WTC11 (cell line): ENCODE measurements around the gene KHDC4. TPM values are rescaled to one million over a fixed set of nuclear protein-coding genes. Genes with fewer than 3 reads are reported as not detected.

Experiments used
- ATAC-seq: fragments of 200-7000 bp; cut with Tn5 transposase; 2 replicates; pipeline ENCODE4 v1.10.0; 2021; ENCODE audit warnings: mild to moderate bottlenecking, moderate library complexity
- CTCF ChIA-PET: fragments of 300-600 bp; sonication (Branson Sonifier 250); formaldehyde crosslinking; loops from one replicate; lab custom pipeline; 2021; ENCODE audit warnings: antibody characterized with exemption; lab: Charles Lee
- POLR2A ChIA-PET: fragments of 350-600 bp; sonication (Branson Sonifier 250); formaldehyde crosslinking; loops from one replicate; lab custom pipeline; 2021; ENCODE audit warnings: antibody characterized with exemption; lab: Charles Lee
- DNase-seq: peaks from one replicate; pipeline ENCODE4 v3.0.0; 2021; ENCODE audit warnings: low spot score
- H3K27ac Mint-ChIP-seq: 2 replicates; pipeline ENCODE4 v1.8.0; 2021; ENCODE audit warnings: mixed read lengths
- H3K27me3 Mint-ChIP-seq: 2 replicates; pipeline ENCODE4 v1.8.0; 2021; ENCODE audit warnings: low read depth, mild to moderate bottlenecking, moderate library complexity, mixed read lengths
- H3K36me3 Mint-ChIP-seq: 2 replicates; pipeline ENCODE4 v1.8.0; 2021; ENCODE audit warnings: mixed read lengths
- H3K4me1 Mint-ChIP-seq: 2 replicates; pipeline ENCODE4 v1.8.0; 2022; ENCODE audit warnings: mixed read lengths
- H3K4me3 Mint-ChIP-seq: 2 replicates; pipeline ENCODE4 v1.8.0; 2021; ENCODE audit warnings: mild to moderate bottlenecking, moderate library complexity, mixed read lengths
- H3K9me3 Mint-ChIP-seq: 2 replicates; pipeline ENCODE4 v1.8.0; 2021; ENCODE audit warnings: mixed read lengths
- ATF1 ChIP-seq: sonication (generic); formaldehyde crosslinking; IDR thresholded peaks from 2 replicates; pipeline ENCODE4 v1.8.1; 2023; ENCODE audit warnings: mild to moderate bottlenecking, moderate library complexity, missing genetic modification reagents
- ATF6 ChIP-seq: sonication (generic); formaldehyde crosslinking; IDR thresholded peaks from 2 replicates; pipeline ENCODE4 v1.8.1; 2023; ENCODE audit warnings: mild to moderate bottlenecking, missing genetic modification reagents
- CBFB ChIP-seq: sonication (generic); formaldehyde crosslinking; IDR thresholded peaks from 2 replicates; pipeline ENCODE4 v1.8.1; 2022; ENCODE audit warnings: mild to moderate bottlenecking, low read depth, missing genetic modification reagents
- CDX4 ChIP-seq: fragments of 250-450 bp; sonication (Bioruptor Pico); IDR thresholded peaks from 2 replicates; pipeline ENCODE4 v1.9.0; 2021; ENCODE audit warnings: moderate library complexity, mild to moderate bottlenecking, inconsistent platforms, borderline replicate concordance
- CREB1 ChIP-seq: sonication (generic); formaldehyde crosslinking; IDR thresholded peaks from 2 replicates; pipeline ENCODE4 v1.8.0; 2023; ENCODE audit warnings: mild to moderate bottlenecking, missing genetic modification reagents
- E2F1 ChIP-seq: sonication (generic); formaldehyde crosslinking; IDR thresholded peaks from 2 replicates; pipeline ENCODE4 v1.8.0; 2022; ENCODE audit warnings: mild to moderate bottlenecking, missing genetic modification reagents
- ETV6 ChIP-seq: sonication (generic); formaldehyde crosslinking; IDR thresholded peaks from 2 replicates; pipeline ENCODE4 v1.8.1; 2022; ENCODE audit warnings: mild to moderate bottlenecking, missing genetic modification reagents
- FOXK1 ChIP-seq: sonication (generic); formaldehyde crosslinking; IDR thresholded peaks from 2 replicates; pipeline ENCODE4 v1.8.0; 2022; ENCODE audit warnings: mild to moderate bottlenecking, moderate library complexity, missing genetic modification reagents
- GTF2I ChIP-seq: fragments of 250-450 bp; sonication (Bioruptor Pico); conservative IDR thresholded peaks from 2 replicates; pipeline ENCODE4 v1.4.0; 2021; ENCODE audit warnings: mild to moderate bottlenecking
- JAZF1 ChIP-seq: fragments of 250-450 bp; sonication (Bioruptor Pico); IDR thresholded peaks from 2 replicates; pipeline ENCODE4 v1.9.0; 2021; ENCODE audit warnings: moderate library complexity, mild to moderate bottlenecking, inconsistent platforms
- JUN ChIP-seq: sonication (generic); formaldehyde crosslinking; IDR thresholded peaks from 2 replicates; pipeline ENCODE4 v1.8.0; 2023; ENCODE audit warnings: mild to moderate bottlenecking, missing genetic modification reagents
- NFE2L1 ChIP-seq: sonication (generic); formaldehyde crosslinking; IDR thresholded peaks from 2 replicates; pipeline ENCODE4 v1.8.1; 2023; ENCODE audit warnings: missing genetic modification reagents
- NFYB ChIP-seq: sonication (generic); formaldehyde crosslinking; conservative IDR thresholded peaks from 2 replicates; pipeline ENCODE4 v1.8.0; 2022; ENCODE audit warnings: low read depth, missing genetic modification reagents
- NR1H2 ChIP-seq: sonication (generic); formaldehyde crosslinking; IDR thresholded peaks from 2 replicates; pipeline ENCODE4 v1.9.0; 2021; ENCODE audit warnings: mild to moderate bottlenecking, moderate library complexity, missing genetic modification reagents
- NR2C2 ChIP-seq: sonication (generic); formaldehyde crosslinking; IDR thresholded peaks from 2 replicates; pipeline ENCODE4 v1.8.0; 2022; ENCODE audit warnings: mild to moderate bottlenecking, missing genetic modification reagents
- NR3C1 ChIP-seq: sonication (generic); formaldehyde crosslinking; conservative IDR thresholded peaks from 2 replicates; pipeline ENCODE4 v1.8.1; 2023; ENCODE audit warnings: low read depth, mild to moderate bottlenecking, missing genetic modification reagents
- PRDM15 ChIP-seq: sonication (generic); formaldehyde crosslinking; IDR thresholded peaks from 2 replicates; pipeline ENCODE4 v1.8.0; 2022; ENCODE audit warnings: missing genetic modification reagents
- PREB ChIP-seq: sonication (generic); formaldehyde crosslinking; IDR thresholded peaks from 2 replicates; pipeline ENCODE4 v1.8.1; 2022; ENCODE audit warnings: mild to moderate bottlenecking, missing genetic modification reagents, moderate library complexity, borderline replicate concordance
- SMAD3 ChIP-seq: sonication (generic); formaldehyde crosslinking; IDR thresholded peaks from 2 replicates; pipeline ENCODE4 v1.8.0; 2022; ENCODE audit warnings: missing genetic modification reagents, mild to moderate bottlenecking, borderline replicate concordance
- SOX15 ChIP-seq: fragments of 250-450 bp; sonication (Bioruptor Pico); IDR thresholded peaks from 2 replicates; pipeline ENCODE4 v1.9.0; 2021; ENCODE audit warnings: mild to moderate bottlenecking
- TP53 ChIP-seq: sonication (generic); formaldehyde crosslinking; IDR thresholded peaks from 2 replicates; pipeline ENCODE4 v1.8.1; 2023; ENCODE audit warnings: mild to moderate bottlenecking, missing genetic modification reagents
- USF1 ChIP-seq: sonication (generic); formaldehyde crosslinking; IDR thresholded peaks from 2 replicates; pipeline ENCODE4 v1.8.0; 2022; ENCODE audit warnings: mild to moderate bottlenecking, missing genetic modification reagents
- ZNF121 ChIP-seq: sonication (generic); formaldehyde crosslinking; IDR thresholded peaks from 2 replicates; pipeline ENCODE4 v1.8.0; 2023; ENCODE audit warnings: missing genetic modification reagents
- ZNF138 ChIP-seq: sonication (generic); formaldehyde crosslinking; conservative IDR thresholded peaks from 2 replicates; pipeline ENCODE4 v1.8.1; 2022; ENCODE audit warnings: mild to moderate bottlenecking, moderate library complexity, missing genetic modification reagents
- ZNF671 ChIP-seq: fragments of 250-450 bp; sonication (Bioruptor Pico); IDR thresholded peaks from 2 replicates; pipeline ENCODE4 v1.8.0; 2021; ENCODE audit warnings: mild to moderate bottlenecking
- total RNA-seq: library from RNA; stranded (reverse); gene quantifications from 3 replicates; pipeline ENCODE4 v1.2.3, GENCODE V29; 2021

KHDC4 gene
- total RNA-seq, 1 experiment from 2014 or later: 64.4 TPM

- ATAC-seq (peak; percentile 6), DNase-seq (no peak)
- Mint-ChIP-seq H3K4me1 (peaks cover 83% of the 10 kb centered on the region), H3K4me3 (peak overlapping the region; percentile 95), H3K27me3 (no peaks in the 10 kb centered on the region), H3K36me3 (no peaks in the 10 kb centered on the region), H3K9me3 (no peaks in the 10 kb centered on the region), H3K27ac (peak overlapping the region; percentile 95)
- TF ChIP-seq PRDM15 (CRISPR knock-in tag): 0 out of 2 replicates have a peak, but pooled peaks have one; percentile 42
- no peak for TF ChIP-seq JAZF1 (CRISPR knock-in tag)
- peak; percentile 93 for TF ChIP-seq ZNF121 (CRISPR knock-in tag)
- POLR2A ChIA-PET: interaction anchor here (0.6 to 4.4 kb wide), 15 partner anchors 10 to 994 kb away, joined by 3 to 40 read pairs (median 4); partner anchors contain the start of genes MEX3A and RAB25
- CTCF ChIA-PET: interaction anchor here (0.6 to 7.2 kb wide), 38 partner anchors 8 to 432 kb away, joined by 3 to 122 read pairs (median 6); partner anchors contain the start of genes KHDC4, LAMTOR2, LMNA and MEX3A
Measured at GRCh38 chr1:155978973-155979429, 44.8 kb upstream of the KHDC4 start.

GRCh38 chr1:155978325-155978972 lies 44.2 kb upstream of the KHDC4 start, which contains the start of gene ARHGEF2:
Gene ARHGEF2 (minus strand): TSS chr1:155978547. CDS start chr1:155978427, 120 bp downstream.
- no peaks in the 10 kb centered on the region for H3K36me3 Mint-ChIP-seq
- no peak for TF ChIP-seq CDX4
- TF ChIP-seq E2F1: no peak
- TF ChIP-seq CBFB (CRISPR knock-in tag): no peak
- no peak for TF ChIP-seq ZNF138 (CRISPR knock-in tag)
- TF ChIP-seq NR2C2 (CRISPR knock-in tag): no peak
- 0 out of 2 replicates have a peak, but pooled peaks have one; percentile 21 for TF ChIP-seq GTF2I (CRISPR knock-in tag)
- no peak for TF ChIP-seq NR1H2
- no peak for TF ChIP-seq ETV6
- TF ChIP-seq ATF1 (CRISPR knock-in tag): no peak
- TF ChIP-seq FOXK1 (CRISPR knock-in tag): peak; percentile 44
- no peak for TF ChIP-seq SMAD3 (CRISPR knock-in tag)
- no peak for TF ChIP-seq ZNF671 (CRISPR knock-in tag)
- no peak for TF ChIP-seq NR3C1 (CRISPR knock-in tag)
- no peak for TF ChIP-seq JUN (CRISPR knock-in tag)
- no peak for TF ChIP-seq PREB (CRISPR knock-in tag)
- TF ChIP-seq SOX15 (CRISPR knock-in tag): no peak
- no peak for TF ChIP-seq NFYB
- TF ChIP-seq ATF6 (CRISPR knock-in tag): no peak
- TF ChIP-seq USF1 (CRISPR knock-in tag): 0 out of 2 replicates have a peak, but pooled peaks have one; percentile 24
- TF ChIP-seq NFE2L1 (CRISPR knock-in tag): no peak
- TF ChIP-seq CREB1 (CRISPR knock-in tag): no peak
- no peak for TF ChIP-seq TP53 (CRISPR knock-in tag)

More at GRCh38 chr1:155978325-155978972, 44.2 kb upstream of the KHDC4 start, which contains the start of gene ARHGEF2:
- no peaks in the 10 kb centered on the region for H3K27me3 Mint-ChIP-seq
- H3K4me3 Mint-ChIP-seq: peak within 1 kb of the TSS; percentile 95
- DNase-seq: peak; percentile 91
- ChIA-PET CTCF (interaction anchor here (0.6 to 7.2 kb wide), 41 partner anchors 8 to 713 kb away, joined by 3 to 122 read pairs (median 5); partner anchors contain the start of genes KHDC4, LAMTOR2, LMNA and MEX3A), POLR2A (interaction anchor here (0.6 to 4.4 kb wide), 17 partner anchors 11 to 994 kb away, joined by 3 to 40 read pairs (median 4); partner anchors contain the start of genes MEX3A and RAB25)
- H3K4me1 Mint-ChIP-seq: peaks cover 78% of the 10 kb centered on the region
- no peaks in the 10 kb centered on the region for H3K9me3 Mint-ChIP-seq
- ATAC-seq: peak; percentile 75
- peak within 1 kb of the TSS; percentile 95 for H3K27ac Mint-ChIP-seq
